ENCODE results near the gene MICA.
"Not testable (repeated sequence)": the region's sequence is repeated elsewhere in the genome, so short reads cannot be mapped to it uniquely, and the experiment has no call there.

The MICA gene

GRCh38 chr6:31414771-31415265 lies 11.4 kb downstream of the MICA start:
- no peak for DNase-seq

GRCh38 chr6:31416394-31417014 lies 13.1 kb downstream of the MICA start:
- DNase-seq: no peak

- no peak for DNase-seq
Measured at GRCh38 chr6:31418251-31418650, 14.9 kb downstream of the MICA start.

GRCh38 chr6:31419842-31420241 lies 16.4 kb downstream of the MICA start:
- no peak for DNase-seq

- no peak for DNase-seq
Measured at GRCh38 chr6:31420546-31420945, 17.2 kb downstream of the MICA start.

GRCh38 chr6:31422587-31422986 lies 19.2 kb downstream of the MICA start:
- DNase-seq: no peak

GRCh38 chr6:31423550-31423949 lies 20.2 kb downstream of the MICA start:
- DNase-seq: no peak

- no peak for DNase-seq
Measured at GRCh38 chr6:31426395-31427354, 23.3 kb downstream of the MICA start.

GRCh38 chr6:31430449-31430848 lies 27.1 kb downstream of the MICA start:
- DNase-seq: no peak

- DNase-seq: not testable (repeated sequence)
Measured at GRCh38 chr6:31435051-31435450, 31.7 kb downstream of the MICA start.

- DNase-seq: no peak
Measured at GRCh38 chr6:31438222-31438621, 34.8 kb downstream of the MICA start.

GRCh38 chr6:31438677-31439076 lies 35.3 kb downstream of the MICA start:
- DNase-seq: no peak

GRCh38 chr6:31441365-31442267 lies 38.2 kb downstream of the MICA start:
- DNase-seq: no peak

GRCh38 chr6:31446481-31446880 lies 43.1 kb downstream of the MICA start:
- DNase-seq: no peak

- DNase-seq: not testable (repeated sequence)
Measured at GRCh38 chr6:31446999-31447789, 43.8 kb downstream of the MICA start.

GRCh38 chr6:31450751-31451150 lies 47.4 kb downstream of the MICA start:
- DNase-seq: no peak

GRCh38 chr6:31452859-31453258 lies 49.5 kb downstream of the MICA start:
- no peak for DNase-seq

GRCh38 chr6:31453259-31453658 lies 49.9 kb downstream of the MICA start:
- DNase-seq: no peak

GRCh38 chr6:31459864-31460263 lies 56.5 kb downstream of the MICA start:
- DNase-seq: not testable (repeated sequence)

GRCh38 chr6:31460361-31461025 lies 57.1 kb downstream of the MICA start:
- no peak for DNase-seq
